Measurements from ENCODE around the gene C2CD4C.
A peak's percentile ranks its signal among the peaks of the same experiment; 100 is the strongest.
"Not testable (repeated sequence)": the region's sequence is repeated elsewhere in the genome, so short reads cannot be mapped to it uniquely, and the experiment has no call there.

Gene C2CD4C

GRCh38 chr19:390386-391206, 18.4 kb downstream of the C2CD4C start:
- peaks cover 2% of the 10 kb centered on the region for H3K4me1 Mint-ChIP-seq
- H3K9me3 Mint-ChIP-seq = peaks cover 19% of the 10 kb centered on the region
- CTCF ChIA-PET = no interaction called here
- H3K4me3 Mint-ChIP-seq = no peak overlapping the region
- H3K27me3 Mint-ChIP-seq = peaks cover 38% of the 10 kb centered on the region
- H3K27ac Mint-ChIP-seq = no peak overlapping the region
- peaks cover 4% of the 10 kb centered on the region for H3K36me3 Mint-ChIP-seq
- no peak for DNase-seq

GRCh38 chr19:389935-390289, 19.0 kb downstream of the C2CD4C start:
- H3K27ac Mint-ChIP-seq = no peak overlapping the region
- peaks cover 45% of the 10 kb centered on the region for H3K27me3 Mint-ChIP-seq
- CTCF ChIA-PET = no interaction called here
- peaks cover 2% of the 10 kb centered on the region for H3K4me1 Mint-ChIP-seq
- no peak for DNase-seq
- H3K4me3 Mint-ChIP-seq = no peak overlapping the region
- peaks cover 15% of the 10 kb centered on the region for H3K9me3 Mint-ChIP-seq
- H3K36me3 Mint-ChIP-seq = peaks cover 4% of the 10 kb centered on the region

GRCh38 chr19:389255-389934, 19.6 kb downstream of the C2CD4C start:
- peaks cover 50% of the 10 kb centered on the region for H3K27me3 Mint-ChIP-seq
- no peak overlapping the region for H3K4me3 Mint-ChIP-seq
- H3K27ac Mint-ChIP-seq = no peak overlapping the region
- peaks cover 4% of the 10 kb centered on the region for H3K36me3 Mint-ChIP-seq
- H3K4me1 Mint-ChIP-seq = peaks cover 2% of the 10 kb centered on the region
- CTCF ChIA-PET = no interaction called here
- DNase-seq = no peak
- H3K9me3 Mint-ChIP-seq = peaks cover 14% of the 10 kb centered on the region

- H3K4me3 Mint-ChIP-seq = no peak overlapping the region
- CTCF ChIA-PET = no interaction called here
- DNase-seq = no peak
- peaks cover 57% of the 10 kb centered on the region for H3K27me3 Mint-ChIP-seq
- peaks cover 14% of the 10 kb centered on the region for H3K9me3 Mint-ChIP-seq
- H3K27ac Mint-ChIP-seq = no peak overlapping the region
- peaks cover 4% of the 10 kb centered on the region for H3K4me1 Mint-ChIP-seq
- peaks cover 4% of the 10 kb centered on the region for H3K36me3 Mint-ChIP-seq
These were observed 20.3 kb downstream of the C2CD4C start for GRCh38 chr19:388691-389090.

- H3K4me1 Mint-ChIP-seq = peaks cover 11% of the 10 kb centered on the region
- H3K27ac Mint-ChIP-seq = no peak overlapping the region
- no peaks in the 10 kb centered on the region for H3K36me3 Mint-ChIP-seq
- CTCF ChIA-PET = no interaction called here
- H3K27me3 Mint-ChIP-seq = peaks cover 66% of the 10 kb centered on the region
- no peak overlapping the region for H3K4me3 Mint-ChIP-seq
- peaks cover 7% of the 10 kb centered on the region for H3K9me3 Mint-ChIP-seq
- DNase-seq = no peak
These were observed 21.2 kb downstream of the C2CD4C start for GRCh38 chr19:387777-388176.

GRCh38 chr19:386632-387301, 22.2 kb downstream of the C2CD4C start:
- DNase-seq, H3K9me3 Mint-ChIP-seq, H3K36me3 Mint-ChIP-seq, H3K27ac Mint-ChIP-seq, H3K4me3 Mint-ChIP-seq, CTCF ChIA-PET: not testable (repeated sequence)
- H3K27me3 Mint-ChIP-seq = peaks cover 74% of the 10 kb centered on the region
- H3K4me1 Mint-ChIP-seq = peaks cover 14% of the 10 kb centered on the region

- CTCF ChIA-PET, H3K36me3 Mint-ChIP-seq, DNase-seq, H3K4me3 Mint-ChIP-seq, H3K27ac Mint-ChIP-seq, H3K9me3 Mint-ChIP-seq: not testable (repeated sequence)
- Mint-ChIP-seq H3K27me3 (peaks cover 74% of the 10 kb centered on the region), H3K4me1 (peaks cover 14% of the 10 kb centered on the region)
These were observed 22.8 kb downstream of the C2CD4C start for GRCh38 chr19:386189-386588.

GRCh38 chr19:384799-385169, 24.2 kb downstream of the C2CD4C start:
- CTCF ChIA-PET = interaction anchor here (3.1 kb wide), 1 partner anchor 126 kb away, joined by 14 read pairs; no protein-coding TSS in a partner anchor
- peaks cover 76% of the 10 kb centered on the region for H3K27me3 Mint-ChIP-seq

GRCh38 chr19:383922-384798, 24.8 kb downstream of the C2CD4C start:
- H3K4me1 Mint-ChIP-seq = peaks cover 14% of the 10 kb centered on the region
- H3K4me3 Mint-ChIP-seq = no peak overlapping the region
- no peak overlapping the region for H3K27ac Mint-ChIP-seq
- CTCF ChIA-PET = interaction anchor here (1.5 to 3.1 kb wide), 2 partner anchors 122 to 126 kb away, joined by 4 to 14 read pairs; no protein-coding TSS in a partner anchor
- DNase-seq = no peak
- peaks cover 70% of the 10 kb centered on the region for H3K27me3 Mint-ChIP-seq
- no peaks in the 10 kb centered on the region for H3K36me3 Mint-ChIP-seq
- H3K9me3 Mint-ChIP-seq = no peaks in the 10 kb centered on the region

More at GRCh38 chr19:384799-385169, 24.2 kb downstream of the C2CD4C start:
- Mint-ChIP-seq H3K4me3 (no peak overlapping the region), H3K4me1 (peaks cover 14% of the 10 kb centered on the region), H3K9me3 (no peaks in the 10 kb centered on the region), H3K27ac (no peak overlapping the region), H3K36me3 (no peaks in the 10 kb centered on the region)
- DNase-seq = no peak

GRCh38 chr19:383040-383439, 25.9 kb downstream of the C2CD4C start:
- Mint-ChIP-seq H3K27ac (no peak overlapping the region), H3K9me3 (no peaks in the 10 kb centered on the region), H3K27me3 (peaks cover 62% of the 10 kb centered on the region), H3K36me3 (no peaks in the 10 kb centered on the region), H3K4me1 (peaks cover 14% of the 10 kb centered on the region), H3K4me3 (no peak overlapping the region)
- DNase-seq = no peak
- CTCF ChIA-PET = interaction anchor here (1.5 to 3.1 kb wide), 2 partner anchors 123 to 127 kb away, joined by 4 to 14 read pairs; no protein-coding TSS in a partner anchor

- not testable (repeated sequence) for H3K27ac Mint-ChIP-seq, H3K4me3 Mint-ChIP-seq, H3K9me3 Mint-ChIP-seq, H3K36me3 Mint-ChIP-seq
- CTCF ChIA-PET = interaction anchor here (1.5 to 3.1 kb wide), 2 partner anchors 124 to 128 kb away, joined by 4 to 14 read pairs; no protein-coding TSS in a partner anchor
- H3K4me1 Mint-ChIP-seq = peaks cover 16% of the 10 kb centered on the region
- peaks cover 63% of the 10 kb centered on the region for H3K27me3 Mint-ChIP-seq
- peak; percentile 41 for DNase-seq
These were observed 26.4 kb downstream of the C2CD4C start for GRCh38 chr19:382578-382977.

- H3K36me3 Mint-ChIP-seq, H3K4me3 Mint-ChIP-seq, H3K9me3 Mint-ChIP-seq, H3K27ac Mint-ChIP-seq, DNase-seq: not testable (repeated sequence)
- Mint-ChIP-seq H3K27me3 (peaks cover 60% of the 10 kb centered on the region), H3K4me1 (peaks cover 16% of the 10 kb centered on the region)
- CTCF ChIA-PET = interaction anchor here (3.1 kb wide), 1 partner anchor 128 kb away, joined by 14 read pairs; no protein-coding TSS in a partner anchor
These were observed 27.0 kb downstream of the C2CD4C start for GRCh38 chr19:381901-382300.

GRCh38 chr19:380618-381219, 28.2 kb downstream of the C2CD4C start:
- H3K4me3 Mint-ChIP-seq, H3K9me3 Mint-ChIP-seq, DNase-seq, CTCF ChIA-PET, H3K36me3 Mint-ChIP-seq, H3K27ac Mint-ChIP-seq: not testable (repeated sequence)
- Mint-ChIP-seq H3K4me1 (peaks cover 15% of the 10 kb centered on the region), H3K27me3 (peaks cover 50% of the 10 kb centered on the region)
